Heart left ventricle (tissue), 13 donors: Measurements from ENCODE around the gene ACACA.

Source experiments
- POLR2A ChIP-seq, 2 donors: fragments of 450-650 bp; IDR thresholded peaks; one replicate each; pipeline ENCODE4 v1.6.1; 2017; ENCODE audit warnings: antibody characterized with exemption in 2 of 2, mild to moderate bottlenecking in 2 of 2, moderate library complexity in 2 of 2
- TF ChIP-seq, protein P1 (sequence below), 12 donors: fragments of 200-600 bp; sonication (generic) in 4 of 12; IDR thresholded peaks; one replicate each; pipeline versions ENCODE4 v1.5.0 to v1.8.0; 2018 to 2022; ENCODE audit warnings: antibody characterized with exemption in 12 of 12, mild to moderate bottlenecking in 5 of 12
- donor health status: ischemic (EF 13 %, LVEDD 7.1; RV severe dilation, severe dysfunction).
- donor health status: DM: no; HTN: yes; CAD: no.
- donor health status: DM: no; HTN: no; CAD: no.
- donor health status: ischemic (EF 25% LVEDD 6.9; RV normal size, moderate dysfunction).
- donor health status: ischemic (EF 25% LVEDD 5.7; RV mildly dilated, moderate dysfunction).
- donor health status: ischemic (EF 35%, LVEDD 5.7; RV mildly dilated, moderate dysfunction).
- donor health status: nonischemic (EF 11% LVEDD 7.7; RV severe dilation, severe dysfunction).
- donor health status: DM: yes; HTN: yes; CAD: no.
- donor health status: PGD.
- donor health status: ischemic (EF 29% LVEDD 5.4; RV normal size, mild dysfunction).
- donor health status: nonischemic (EF 23%, LVEDD 6.1; RV moderate dilation, normal function).

- TF ChIP-seq, protein P1, sequence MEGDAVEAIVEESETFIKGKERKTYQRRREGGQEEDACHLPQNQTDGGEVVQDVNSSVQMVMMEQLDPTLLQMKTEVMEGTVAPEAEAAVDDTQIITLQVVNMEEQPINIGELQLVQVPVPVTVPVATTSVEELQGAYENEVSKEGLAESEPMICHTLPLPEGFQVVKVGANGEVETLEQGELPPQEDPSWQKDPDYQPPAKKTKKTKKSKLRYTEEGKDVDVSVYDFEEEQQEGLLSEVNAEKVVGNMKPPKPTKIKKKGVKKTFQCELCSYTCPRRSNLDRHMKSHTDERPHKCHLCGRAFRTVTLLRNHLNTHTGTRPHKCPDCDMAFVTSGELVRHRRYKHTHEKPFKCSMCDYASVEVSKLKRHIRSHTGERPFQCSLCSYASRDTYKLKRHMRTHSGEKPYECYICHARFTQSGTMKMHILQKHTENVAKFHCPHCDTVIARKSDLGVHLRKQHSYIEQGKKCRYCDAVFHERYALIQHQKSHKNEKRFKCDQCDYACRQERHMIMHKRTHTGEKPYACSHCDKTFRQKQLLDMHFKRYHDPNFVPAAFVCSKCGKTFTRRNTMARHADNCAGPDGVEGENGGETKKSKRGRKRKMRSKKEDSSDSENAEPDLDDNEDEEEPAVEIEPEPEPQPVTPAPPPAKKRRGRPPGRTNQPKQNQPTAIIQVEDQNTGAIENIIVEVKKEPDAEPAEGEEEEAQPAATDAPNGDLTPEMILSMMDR (IDR thresholded peaks at IDR 0.05): no peak
- no peak for TF ChIP-seq POLR2A (IDR thresholded peaks at IDR 0.05)
Observed at GRCh38 chr17:37182786-37183465, 223.7 kb downstream of the ACACA start.
